Measurements from ENCODE around the gene SLIT3. TPM values are rescaled to one million over a fixed set of nuclear protein-coding genes. Genes with fewer than 3 reads are reported as not detected.

SLIT3 gene
- total RNA-seq, 1 donor from 2014 or later = 31.8 TPM

GRCh38 chr5:168851902-168852321 is 449.0 kb downstream of the SLIT3 start:
- no peaks in the 10 kb centered on the region for H3K36me3 Mint-ChIP-seq (ENCODE audit: unreplicated experiment)
- no peak overlapping the region for H3K4me3 Mint-ChIP-seq (ENCODE audit: unreplicated experiment)
- TF ChIP-seq CTCF (IDR thresholded peaks at IDR 0.05) = no peak
- no peak for DNase-seq (ENCODE audit: extremely low spot score, unreplicated experiment)
- H3K4me1 Mint-ChIP-seq (ENCODE audit: unreplicated experiment) = peaks cover 9% of the 10 kb centered on the region
- H3K27ac Mint-ChIP-seq (ENCODE audit: unreplicated experiment) = no peak overlapping the region
- peaks cover 5% of the 10 kb centered on the region for H3K9me3 Mint-ChIP-seq (ENCODE audit: unreplicated experiment)
- H3K27me3 Mint-ChIP-seq (ENCODE audit: unreplicated experiment) = peaks cover 3% of the 10 kb centered on the region

GRCh38 chr5:168850683-168851082 is 450.3 kb downstream of the SLIT3 start:
- no peak overlapping the region for H3K4me3 Mint-ChIP-seq (ENCODE audit: unreplicated experiment)
- peaks cover 3% of the 10 kb centered on the region for H3K27me3 Mint-ChIP-seq (ENCODE audit: unreplicated experiment)
- H3K4me1 Mint-ChIP-seq (ENCODE audit: unreplicated experiment) = peaks cover 9% of the 10 kb centered on the region
- DNase-seq (ENCODE audit: extremely low spot score, unreplicated experiment) = no peak
- no peaks in the 10 kb centered on the region for H3K36me3 Mint-ChIP-seq (ENCODE audit: unreplicated experiment)
- no peak for TF ChIP-seq CTCF (IDR thresholded peaks at IDR 0.05)
- no peak overlapping the region for H3K27ac Mint-ChIP-seq (ENCODE audit: unreplicated experiment)
- peaks cover 5% of the 10 kb centered on the region for H3K9me3 Mint-ChIP-seq (ENCODE audit: unreplicated experiment)

GRCh38 chr5:168848569-168848968 is 452.4 kb downstream of the SLIT3 start:
- Mint-ChIP-seq H3K27me3 (ENCODE audit: unreplicated experiment) (peaks cover 3% of the 10 kb centered on the region), H3K4me1 (ENCODE audit: unreplicated experiment) (peaks cover 9% of the 10 kb centered on the region), H3K36me3 (ENCODE audit: unreplicated experiment) (no peaks in the 10 kb centered on the region), H3K27ac (ENCODE audit: unreplicated experiment) (no peak overlapping the region), H3K4me3 (ENCODE audit: unreplicated experiment) (no peak overlapping the region), H3K9me3 (ENCODE audit: unreplicated experiment) (no peaks in the 10 kb centered on the region)
- no peak for DNase-seq (ENCODE audit: extremely low spot score, unreplicated experiment)
- TF ChIP-seq CTCF (IDR thresholded peaks at IDR 0.05) = no peak

- Mint-ChIP-seq H3K36me3 (ENCODE audit: unreplicated experiment) (no peaks in the 10 kb centered on the region), H3K4me3 (ENCODE audit: unreplicated experiment) (no peak overlapping the region), H3K9me3 (ENCODE audit: unreplicated experiment) (no peaks in the 10 kb centered on the region), H3K4me1 (ENCODE audit: unreplicated experiment) (peaks cover 9% of the 10 kb centered on the region), H3K27ac (ENCODE audit: unreplicated experiment) (no peak overlapping the region), H3K27me3 (ENCODE audit: unreplicated experiment) (no peaks in the 10 kb centered on the region)
- TF ChIP-seq CTCF (IDR thresholded peaks at IDR 0.05) = no peak
- no peak for DNase-seq (ENCODE audit: extremely low spot score, unreplicated experiment)
These were observed 453.3 kb downstream of the SLIT3 start for GRCh38 chr5:168847511-168848073.

- H3K27me3 Mint-ChIP-seq (ENCODE audit: unreplicated experiment) = no peaks in the 10 kb centered on the region
- no peak overlapping the region for H3K27ac Mint-ChIP-seq (ENCODE audit: unreplicated experiment)
- peaks cover 3% of the 10 kb centered on the region for H3K36me3 Mint-ChIP-seq (ENCODE audit: unreplicated experiment)
- no peaks in the 10 kb centered on the region for H3K9me3 Mint-ChIP-seq (ENCODE audit: unreplicated experiment)
- TF ChIP-seq CTCF (IDR thresholded peaks at IDR 0.05) = no peak
- no peak overlapping the region for H3K4me3 Mint-ChIP-seq (ENCODE audit: unreplicated experiment)
- DNase-seq (ENCODE audit: extremely low spot score, unreplicated experiment) = no peak
- no peaks in the 10 kb centered on the region for H3K4me1 Mint-ChIP-seq (ENCODE audit: unreplicated experiment)
These were observed 456.0 kb downstream of the SLIT3 start for GRCh38 chr5:168844922-168845296.
